SU-DHL-6 (cell line): Measurements from ENCODE around the gene PRR9.
"Not testable (repeated sequence)": the region's sequence is repeated elsewhere in the genome, so short reads cannot be mapped to it uniquely, and the experiment has no call there.

Source experiments
- H2AFZ ChIP-seq: fragments of 200-600 bp; sonication (generic); 2 replicates; pipeline ENCODE4 v1.6.1; 2014; ENCODE audit warnings: low read depth, mild to moderate bottlenecking, moderate library complexity, mixed read lengths, antibody characterized with exemption, low read length; ENCODE audit not compliant: severe bottlenecking
- H3F3A ChIP-seq: fragments of 200-600 bp; shearing (Covaris generic); 2 replicates; pipeline ENCODE4 v1.6.0; 2016; ENCODE audit warnings: antibody characterized with exemption, mild to moderate bottlenecking; ENCODE audit not compliant: insufficient read depth
- H3K27ac ChIP-seq: fragments of 200-600 bp; sonication (generic); 2 replicates; pipeline ENCODE4 v1.5.1; 2016; ENCODE audit warnings: low read depth, mild to moderate bottlenecking, low read length, moderate library complexity, mixed read lengths
- H3K27me3 ChIP-seq: fragments of 200-600 bp; sonication (generic), shearing (Covaris generic); 2 replicates; pipeline ENCODE4 v1.6.0; 2014; ENCODE audit warnings: mild to moderate bottlenecking, low read length
- H3K36me3 ChIP-seq: fragments of 200-600 bp; sonication (generic); 2 replicates; pipeline ENCODE4 v1.6.1; 2014; ENCODE audit warnings: mild to moderate bottlenecking, low read length, mixed read lengths
- H3K4me2 ChIP-seq: fragments of 300-600, 200-600 bp; shearing (Covaris generic), sonication (generic); 2 replicates; pipeline ENCODE4 v1.6.0; 2014; ENCODE audit warnings: low read length, low read depth, mild to moderate bottlenecking; ENCODE audit not compliant: poor library complexity, severe bottlenecking
- H3K4me3 ChIP-seq: fragments of 200-600 bp; sonication (generic); 2 replicates; pipeline ENCODE4 v1.5.1; 2014; ENCODE audit warnings: antibody characterized with exemption, low read length, mild to moderate bottlenecking, mixed read lengths; ENCODE audit not compliant: insufficient read depth, poor library complexity, severe bottlenecking
- H3K79me2 ChIP-seq: fragments of 200-600 bp; sonication (generic); 2 replicates; pipeline ENCODE4 v1.6.1; 2014; ENCODE audit warnings: mild to moderate bottlenecking, low read length, moderate library complexity; ENCODE audit not compliant: insufficient read depth
- H3K9ac ChIP-seq: fragments of 200-600 bp; sonication (generic); 2 replicates; pipeline ENCODE4 v1.7.0; 2014; ENCODE audit warnings: mild to moderate bottlenecking, low read length
- H3K9me2 ChIP-seq: fragments of 200-600 bp; sonication (generic); replicated peaks from 2 replicates; pipeline ENCODE4 v1.6.1; 2014; ENCODE audit warnings: low read length; ENCODE audit not compliant: insufficient read depth
- H3K9me3 ChIP-seq: fragments of 200-600 bp; sonication (generic); 2 replicates; pipeline ENCODE4 v1.6.1; 2014; ENCODE audit warnings: low read length, mixed read lengths; ENCODE audit not compliant: insufficient read depth
- H4K20me1 ChIP-seq: fragments of 200-600 bp; sonication (generic); 2 replicates; pipeline ENCODE4 v1.6.1; 2014; ENCODE audit warnings: low read depth, mild to moderate bottlenecking, antibody characterized with exemption, low read length, moderate library complexity, mixed read lengths
- EZH2phosphoT487 ChIP-seq: fragments of 200-600 bp; sonication (generic), shearing (Covaris generic); conservative IDR thresholded peaks from 2 replicates; pipeline ENCODE4 v1.6.1; 2018; ENCODE audit warnings: mild to moderate bottlenecking, antibody characterized with exemption, low read length, moderate library complexity, mixed read lengths
- TF ChIP-seq, protein P1 (sequence below): fragments of 200-600 bp; sonication (generic); IDR thresholded peaks from one replicate; pipeline ENCODE4 v1.5.1; 2017; ENCODE audit warnings: antibody characterized with exemption, mild to moderate bottlenecking, low read length, moderate library complexity; ENCODE audit not compliant: insufficient read depth, poor library complexity, severe bottlenecking

Gene PRR9

DNA sequence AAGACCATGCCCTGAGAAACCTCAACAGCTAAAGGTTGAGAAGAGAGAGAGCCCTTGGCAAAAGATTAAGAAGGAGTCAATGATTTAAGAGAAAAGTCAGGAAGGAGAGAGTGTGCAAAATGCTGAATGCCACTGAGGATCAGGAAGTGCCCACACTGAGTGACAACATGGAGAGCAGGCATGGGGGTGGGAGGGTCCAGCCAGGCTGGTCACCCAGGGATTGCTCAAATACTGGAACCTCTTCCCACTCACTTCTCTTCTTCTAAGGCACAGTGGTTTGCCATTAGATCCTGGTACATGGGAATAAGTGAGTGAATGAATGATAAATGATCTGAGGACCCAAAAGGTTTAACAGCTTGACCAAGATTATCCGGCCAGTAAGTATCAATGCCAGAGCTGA is 11.1 kb downstream of the PRR9 start:
- Histone ChIP-seq H3K9me2 (no peaks in the 10 kb centered on the region), H2AFZ (no peak overlapping the region), H4K20me1 (no peaks in the 10 kb centered on the region), H3K27ac (no peak overlapping the region), H3K9ac (no peak overlapping the region), H3K36me3 (no peaks in the 10 kb centered on the region), H3K27me3 (no peaks in the 10 kb centered on the region), H3F3A (no peaks in the 10 kb centered on the region), H3K9me3 (no peaks in the 10 kb centered on the region), H3K4me2 (no peak overlapping the region), H3K4me3 (no peak overlapping the region), H3K79me2 (no peaks in the 10 kb centered on the region)
- no peak for TF ChIP-seq EZH2phosphoT487
- TF ChIP-seq, protein P1, sequence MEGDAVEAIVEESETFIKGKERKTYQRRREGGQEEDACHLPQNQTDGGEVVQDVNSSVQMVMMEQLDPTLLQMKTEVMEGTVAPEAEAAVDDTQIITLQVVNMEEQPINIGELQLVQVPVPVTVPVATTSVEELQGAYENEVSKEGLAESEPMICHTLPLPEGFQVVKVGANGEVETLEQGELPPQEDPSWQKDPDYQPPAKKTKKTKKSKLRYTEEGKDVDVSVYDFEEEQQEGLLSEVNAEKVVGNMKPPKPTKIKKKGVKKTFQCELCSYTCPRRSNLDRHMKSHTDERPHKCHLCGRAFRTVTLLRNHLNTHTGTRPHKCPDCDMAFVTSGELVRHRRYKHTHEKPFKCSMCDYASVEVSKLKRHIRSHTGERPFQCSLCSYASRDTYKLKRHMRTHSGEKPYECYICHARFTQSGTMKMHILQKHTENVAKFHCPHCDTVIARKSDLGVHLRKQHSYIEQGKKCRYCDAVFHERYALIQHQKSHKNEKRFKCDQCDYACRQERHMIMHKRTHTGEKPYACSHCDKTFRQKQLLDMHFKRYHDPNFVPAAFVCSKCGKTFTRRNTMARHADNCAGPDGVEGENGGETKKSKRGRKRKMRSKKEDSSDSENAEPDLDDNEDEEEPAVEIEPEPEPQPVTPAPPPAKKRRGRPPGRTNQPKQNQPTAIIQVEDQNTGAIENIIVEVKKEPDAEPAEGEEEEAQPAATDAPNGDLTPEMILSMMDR = no peak

DNA sequence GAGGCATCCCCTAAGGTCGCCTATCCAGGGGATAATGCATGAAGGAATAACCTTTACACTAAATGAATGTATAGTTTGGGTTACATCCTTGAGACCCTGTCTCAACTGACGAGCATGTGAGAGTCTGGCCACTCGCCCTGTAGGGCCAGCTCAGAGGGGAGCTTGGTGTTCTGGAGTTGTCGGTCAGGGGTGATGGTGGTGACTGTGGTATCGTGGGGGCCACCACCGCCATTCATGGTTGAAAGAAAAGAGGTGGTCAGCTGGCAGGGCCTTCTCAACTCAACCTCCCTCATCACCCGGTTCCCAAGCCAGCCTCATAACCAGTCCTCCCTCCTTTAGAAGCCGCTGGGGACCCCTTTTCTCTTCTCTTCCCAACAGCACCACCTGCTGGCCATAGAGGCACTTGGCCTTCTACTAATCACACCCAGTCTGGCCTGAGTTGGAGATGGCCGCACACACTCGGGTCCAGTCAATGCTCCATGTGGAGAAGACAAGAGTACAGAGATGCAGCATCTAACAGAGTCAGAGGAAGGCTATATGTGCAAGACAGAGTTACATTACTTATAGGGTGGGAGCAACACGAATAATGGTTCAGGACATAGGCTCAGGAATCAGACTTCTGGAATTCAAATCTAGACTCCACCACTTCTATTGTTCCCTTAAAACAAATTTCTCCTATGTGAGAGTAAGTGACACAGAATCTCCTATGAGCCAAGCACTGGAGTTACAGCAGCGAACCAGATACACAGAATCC is 11.9 kb downstream of the PRR9 start:
- not testable (repeated sequence) for H3K9me2 ChIP-seq, H3K9ac ChIP-seq, H3K4me3 ChIP-seq, H3K9me3 ChIP-seq, H3K79me2 ChIP-seq, H4K20me1 ChIP-seq, H3K4me2 ChIP-seq, H3K27ac ChIP-seq, H3K27me3 ChIP-seq, H2AFZ ChIP-seq, H3K36me3 ChIP-seq, H3F3A ChIP-seq
- TF ChIP-seq, protein P1 = peak; percentile 57

DNA sequence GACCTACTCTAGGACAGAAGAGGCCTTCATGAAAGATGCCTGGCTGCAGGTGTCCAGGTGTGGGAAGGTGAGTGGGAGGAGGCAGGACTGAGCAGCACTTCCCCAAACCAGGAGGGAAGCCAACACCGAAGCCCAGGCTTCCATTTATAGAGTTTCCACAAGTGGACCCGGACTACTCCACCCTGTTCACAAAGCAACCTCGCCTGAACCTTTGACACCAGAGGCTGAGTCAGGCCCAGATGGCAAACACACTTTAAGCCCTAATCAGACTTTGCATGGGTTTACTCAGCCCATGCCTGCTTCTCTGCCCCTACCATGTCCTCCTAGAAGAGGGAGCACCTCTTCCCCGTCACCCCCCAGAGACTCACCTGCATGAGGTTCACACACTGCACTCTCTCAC is 14.0 kb downstream of the PRR9 start:
- no peak for TF ChIP-seq EZH2phosphoT487
- TF ChIP-seq, protein P1 = no peak
- no peak overlapping the region for H3K9ac ChIP-seq

More for the DNA sequence above, 14.0 kb downstream of the PRR9 start:
- Histone ChIP-seq H3K27ac (no peak overlapping the region), H3F3A (no peaks in the 10 kb centered on the region), H3K36me3 (no peaks in the 10 kb centered on the region), H3K4me3 (no peak overlapping the region), H3K9me2 (no peaks in the 10 kb centered on the region), H3K9me3 (no peaks in the 10 kb centered on the region), H3K27me3 (no peaks in the 10 kb centered on the region), H4K20me1 (no peaks in the 10 kb centered on the region), H2AFZ (no peak overlapping the region), H3K79me2 (no peaks in the 10 kb centered on the region), H3K4me2 (no peak overlapping the region)
